H9 (cell line): Measurements from ENCODE around the gene GLIS2. TPM values are rescaled to one million over a fixed set of nuclear protein-coding genes. Genes with fewer than 3 reads are reported as not detected.

Experiments
- DNase-seq: peaks from one replicate; pipeline ENCODE4 v3.0.0-alpha.2; 2017
- H2AFZ ChIP-seq: one replicate; pipeline ENCODE4 v1.6.1; 2013; ENCODE audit warnings: mild to moderate bottlenecking, low read length, control low read depth, moderate library complexity
- H2AK5ac ChIP-seq: 2 replicates; pipeline ENCODE4 v1.6.1; 2013; ENCODE audit warnings: low read length, control low read depth, mixed read lengths; ENCODE audit not compliant: insufficient read length
- H2BK120ac ChIP-seq: one replicate; pipeline ENCODE4 v1.6.1; 2013; ENCODE audit warnings: low read depth, mild to moderate bottlenecking, low read length, control low read depth, inconsistent platforms; ENCODE audit not compliant: poor library complexity, severe bottlenecking
- H2BK12ac ChIP-seq: 2 replicates; pipeline ENCODE4 v1.6.1; 2013; ENCODE audit warnings: low read length, control low read depth, mixed read lengths, low read depth; ENCODE audit not compliant: insufficient read length
- H2BK15ac ChIP-seq: 2 replicates; pipeline ENCODE4 v1.6.1; 2013; ENCODE audit warnings: low read depth, low read length, control low read depth
- H2BK20ac ChIP-seq: one replicate; pipeline ENCODE4 v1.6.1; 2013; ENCODE audit warnings: low read depth, mild to moderate bottlenecking, low read length, control low read depth, inconsistent platforms; ENCODE audit not compliant: poor library complexity, severe bottlenecking
- H2BK5ac ChIP-seq: 2 replicates; pipeline ENCODE4 v1.6.1; 2013; ENCODE audit warnings: low read length, control low read depth, mixed read lengths; ENCODE audit not compliant: insufficient read length
- H3K14ac ChIP-seq: 2 replicates; pipeline ENCODE4 v1.6.1; 2013; ENCODE audit warnings: low read length, control low read depth; ENCODE audit not compliant: insufficient read depth
- H3K18ac ChIP-seq: 2 replicates; pipeline ENCODE4 v1.6.1; 2013; ENCODE audit warnings: low read depth, mild to moderate bottlenecking, mixed read lengths, low read length, control low read depth; ENCODE audit not compliant: insufficient read length
- H3K23ac ChIP-seq: 2 replicates; pipeline ENCODE4 v1.6.1; 2013; ENCODE audit warnings: low read length, control low read depth, mixed read lengths, low read depth; ENCODE audit not compliant: insufficient read length
- H3K23me2 ChIP-seq: 2 replicates; pipeline ENCODE4 v1.6.1; 2013; ENCODE audit warnings: low read depth, mild to moderate bottlenecking, mixed read lengths, low read length, control low read depth; ENCODE audit not compliant: insufficient read length, poor library complexity, severe bottlenecking
- H3K27ac ChIP-seq: 2 replicates; pipeline ENCODE4 v1.5.1; 2013; ENCODE audit warnings: low read length, control low read depth, mixed read lengths, low read depth; ENCODE audit not compliant: insufficient read length
- H3K27me3 ChIP-seq: 2 replicates; pipeline ENCODE4 v1.6.1; 2013; ENCODE audit warnings: low read length, control low read depth, inconsistent platforms; ENCODE audit not compliant: insufficient read depth
- H3K4ac ChIP-seq: 2 replicates; pipeline ENCODE4 v1.6.1; 2013; ENCODE audit warnings: low read depth, mild to moderate bottlenecking, control low read depth, inconsistent platforms, low read length, moderate library complexity
- H3K4me1 ChIP-seq: 2 replicates; pipeline ENCODE4 v1.6.1; 2013; ENCODE audit warnings: low read length, control low read depth, inconsistent platforms; ENCODE audit not compliant: insufficient read depth
- H3K4me2 ChIP-seq: 2 replicates; pipeline ENCODE4 v1.6.1; 2013; ENCODE audit warnings: low read length, control low read depth, mixed read lengths; ENCODE audit not compliant: insufficient read length, insufficient read depth
- H3K56ac ChIP-seq: 2 replicates; pipeline ENCODE4 v1.6.1; 2013; ENCODE audit warnings: low read depth, mild to moderate bottlenecking, mixed read lengths, low read length, control low read depth; ENCODE audit not compliant: insufficient read length
- H3K79me1 ChIP-seq: 2 replicates; pipeline ENCODE4 v1.6.1; 2013; ENCODE audit warnings: low read depth, mild to moderate bottlenecking, moderate library complexity, low read length, control low read depth, inconsistent platforms; ENCODE audit not compliant: insufficient read depth, poor library complexity, severe bottlenecking
- H3K79me2 ChIP-seq: 2 replicates; pipeline ENCODE4 v1.6.1; 2013; ENCODE audit warnings: low read length, control low read depth, inconsistent platforms; ENCODE audit not compliant: insufficient read depth
- H3K9ac ChIP-seq: 2 replicates; pipeline ENCODE4 v1.6.1; 2013; ENCODE audit warnings: low read length, control low read depth, mixed read lengths; ENCODE audit not compliant: insufficient read length; ENCODE audit errors: extremely low read depth
- H3K9me3 ChIP-seq: one replicate; pipeline ENCODE4 v1.6.1; 2013; ENCODE audit warnings: low read depth, low read length, inconsistent platforms; ENCODE audit not compliant: control insufficient read depth
- H3T11ph ChIP-seq: one replicate; pipeline ENCODE4 v1.6.1; 2013; ENCODE audit warnings: mild to moderate bottlenecking, low read length, control low read depth, inconsistent platforms
- H4K20me1 ChIP-seq: one replicate; pipeline ENCODE4 v1.6.1; 2013; ENCODE audit not compliant: control insufficient read depth, insufficient read length, insufficient read depth
- H4K5ac ChIP-seq: 2 replicates; pipeline ENCODE4 v1.6.1; 2013; ENCODE audit warnings: low read depth, mild to moderate bottlenecking, mixed read lengths, low read length, control low read depth; ENCODE audit not compliant: insufficient read length
- H4K8ac ChIP-seq: replicated peaks from 2 replicates; pipeline ENCODE4 v1.6.1; 2013; ENCODE audit warnings: low read length, control low read depth, mixed read lengths, low read depth; ENCODE audit not compliant: insufficient read length
- H4K91ac ChIP-seq: 2 replicates; pipeline ENCODE4 v1.6.1; 2013; ENCODE audit warnings: low read depth, mild to moderate bottlenecking, moderate library complexity, mixed read lengths, low read length, control low read depth; ENCODE audit not compliant: insufficient read length
- H3K27ac Mint-ChIP-seq, 3 experiments: 2 replicates in 2 of 3; 3 replicates in 1 of 3; pipeline ENCODE4 v1.8.0; 2020 to 2021; ENCODE audit warnings: mixed read lengths in 3 of 3, mild to moderate bottlenecking in 1 of 3, moderate library complexity in 1 of 3
- H3K27me3 Mint-ChIP-seq: 2 replicates; pipeline ENCODE4 v1.8.0; 2021; ENCODE audit warnings: low read depth, mild to moderate bottlenecking, moderate library complexity, mixed read lengths
- H3K36me3 Mint-ChIP-seq, 3 experiments: 2 replicates in 2 of 3; 3 replicates in 1 of 3; pipeline ENCODE4 v1.8.0; 2020 to 2021; ENCODE audit warnings: low read depth in 3 of 3, mixed read lengths in 3 of 3; ENCODE audit not compliant: insufficient read depth in 1 of 3
- H3K4me1 Mint-ChIP-seq, 2 experiments: 2 replicates each; pipeline ENCODE4 v1.8.0; 2020; ENCODE audit warnings: mixed read lengths in 2 of 2
- H3K4me3 Mint-ChIP-seq, 2 experiments: 2 replicates in 1 of 2; 3 replicates in 1 of 2; pipeline ENCODE4 v1.8.0; 2020 to 2021; ENCODE audit warnings: mild to moderate bottlenecking in 2 of 2, mixed read lengths in 2 of 2, moderate library complexity in 1 of 2
- H3K9me3 Mint-ChIP-seq, 2 experiments: 2 replicates in 1 of 2; 3 replicates in 1 of 2; pipeline ENCODE4 v1.8.0; 2020; ENCODE audit warnings: mild to moderate bottlenecking in 2 of 2, mixed read lengths in 2 of 2, moderate library complexity in 1 of 2
- CTCF ChIP-seq: fragments of 200-600 bp; sonication (generic); conservative IDR thresholded peaks from 3 replicates; pipeline ENCODE4 v1.8.0; 2021; ENCODE audit warnings: antibody characterized with exemption, mild to moderate bottlenecking
- WGBS: extraction: QIAGEN DNeasy Blood & Tissue Kit; methylation state at CpG from one replicate; pipeline ENCODE4 v1.1.7; 2013; ENCODE audit warnings: missing lambda C conversion rate, low lambda C conversion rate, mixed read lengths; ENCODE audit not compliant: insufficient read length; ENCODE audit errors: extremely low coverage; 5-methylcytosine and 5-hydroxymethylcytosine counted together
- total RNA-seq: library from RNA; stranded (reverse); gene quantifications from 2 replicates; pipeline ENCODE4 v1.2.1, GENCODE V29; 2021

Gene GLIS2
- total RNA-seq, 1 experiment from 2014 or later: 14.3 TPM

DNA sequence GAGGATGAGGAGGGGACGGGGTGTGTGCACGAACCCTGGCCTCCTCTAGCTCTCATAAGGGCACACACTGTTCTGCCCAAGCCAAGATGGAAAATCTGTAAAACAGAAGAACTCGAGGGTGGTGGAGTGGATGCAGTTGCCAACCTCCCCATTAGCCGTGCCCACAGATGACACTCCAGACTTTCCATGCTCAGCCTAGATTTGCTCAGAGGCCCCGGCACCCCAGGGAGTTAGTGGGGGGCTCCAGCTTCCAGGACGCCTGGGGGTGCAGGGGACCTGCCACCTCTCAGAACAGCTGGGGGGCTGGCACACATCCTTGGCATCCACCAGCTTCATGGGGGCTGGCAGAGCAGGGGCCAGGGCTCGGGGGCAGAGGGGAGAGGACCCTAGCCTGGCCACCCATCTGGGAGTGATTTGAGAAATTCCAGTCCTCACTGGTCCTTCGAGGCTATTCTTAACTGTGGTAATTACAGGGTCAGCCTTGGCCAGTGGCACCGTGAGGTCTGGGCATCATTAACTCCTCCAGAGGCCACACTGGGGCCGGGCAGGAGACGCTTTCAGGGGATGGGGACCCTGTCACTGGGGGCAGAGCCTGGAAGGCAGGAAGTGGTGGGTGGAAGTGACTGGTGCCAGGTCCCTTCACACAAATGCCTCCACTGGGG is 70.1 kb downstream of the GLIS2 start:
- no peaks in the 10 kb centered on the region for H4K20me1 ChIP-seq
- no CpG with 5 or more reads among the region's 11 CpGs for WGBS
- H4K5ac ChIP-seq: no peak overlapping the region
- no peaks in the 10 kb centered on the region for H3K9me3 ChIP-seq
- no peak overlapping the region for H2BK15ac ChIP-seq
- no peak for DNase-seq
- H3K4me3 Mint-ChIP-seq: no peak overlapping the region
- no peak overlapping the region for H3K18ac ChIP-seq
- H2BK5ac ChIP-seq: no peak overlapping the region
- H3K9me3 Mint-ChIP-seq: no peaks in the 10 kb centered on the region
- no peak overlapping the region; the same call in 1 of the 2 replicates for H3K14ac ChIP-seq
- no peak overlapping the region for H3K4me2 ChIP-seq
- H3K23me2 ChIP-seq: no peaks in the 10 kb centered on the region
- H3K27me3 ChIP-seq: no peaks in the 10 kb centered on the region
- no peak overlapping the region for H4K91ac ChIP-seq
- H3K79me2 ChIP-seq: no peaks in the 10 kb centered on the region
- H3K4ac ChIP-seq: no peak overlapping the region
- no peak overlapping the region for H3K23ac ChIP-seq
- H2AK5ac ChIP-seq: no peak overlapping the region
- no peak overlapping the region for H2BK12ac ChIP-seq
- no peak overlapping the region for H3K9ac ChIP-seq
- no peak overlapping the region for H2AFZ ChIP-seq
- no peak overlapping the region for H2BK20ac ChIP-seq
- H3K4me1 ChIP-seq: no peaks in the 10 kb centered on the region; the same call in 1 of the 2 replicates
- TF ChIP-seq CTCF: no peak
- H3K79me1 ChIP-seq: no peaks in the 10 kb centered on the region
- peaks cover 0 to 6% (median 2%) of the 10 kb centered on the region in 3 experiments; a peak in 4 of 7 replicates for H3K36me3 Mint-ChIP-seq
- no peak overlapping the region for H2BK120ac ChIP-seq
- no peak overlapping the region for H3K56ac ChIP-seq
- H3T11ph ChIP-seq: no peak overlapping the region
- no peaks in the 10 kb centered on the region for H3K27me3 Mint-ChIP-seq
- no peak overlapping the region for H3K27ac ChIP-seq
- no peak overlapping the region for H4K8ac ChIP-seq
- peak overlapping the region in 2 of 3 experiments; percentile 76 to 84; a peak in 2 of 7 replicates for H3K27ac Mint-ChIP-seq
- peaks cover 21 to 22% of the 10 kb centered on the region in 2 experiments for H3K4me1 Mint-ChIP-seq
